Body of pancreas (tissue), 4 donors: ENCODE results near the gene ZNF605.
"Not testable (repeated sequence)": the region's sequence is repeated elsewhere in the genome, so short reads cannot be mapped to it uniquely, and the experiment has no call there.

ENCODE experiments used
- POLR2A ChIP-seq, 3 donors: fragments of 450-650 bp; IDR thresholded peaks; one replicate each; pipeline ENCODE4 v1.6.1; 2016; ENCODE audit warnings: antibody characterized with exemption in 3 of 3, mild to moderate bottlenecking in 2 of 3
- TF ChIP-seq, protein P1 (sequence below), 7 experiments: fragments of 450-650 bp in 4 of 7; fragments of 200-600 bp in 3 of 7; sonication (generic) in 3 of 7; IDR thresholded peaks; one replicate each; pipeline ENCODE4 v1.5.1; 2016 to 2019; ENCODE audit warnings: antibody characterized with exemption in 7 of 7

- TF ChIP-seq, protein P1, sequence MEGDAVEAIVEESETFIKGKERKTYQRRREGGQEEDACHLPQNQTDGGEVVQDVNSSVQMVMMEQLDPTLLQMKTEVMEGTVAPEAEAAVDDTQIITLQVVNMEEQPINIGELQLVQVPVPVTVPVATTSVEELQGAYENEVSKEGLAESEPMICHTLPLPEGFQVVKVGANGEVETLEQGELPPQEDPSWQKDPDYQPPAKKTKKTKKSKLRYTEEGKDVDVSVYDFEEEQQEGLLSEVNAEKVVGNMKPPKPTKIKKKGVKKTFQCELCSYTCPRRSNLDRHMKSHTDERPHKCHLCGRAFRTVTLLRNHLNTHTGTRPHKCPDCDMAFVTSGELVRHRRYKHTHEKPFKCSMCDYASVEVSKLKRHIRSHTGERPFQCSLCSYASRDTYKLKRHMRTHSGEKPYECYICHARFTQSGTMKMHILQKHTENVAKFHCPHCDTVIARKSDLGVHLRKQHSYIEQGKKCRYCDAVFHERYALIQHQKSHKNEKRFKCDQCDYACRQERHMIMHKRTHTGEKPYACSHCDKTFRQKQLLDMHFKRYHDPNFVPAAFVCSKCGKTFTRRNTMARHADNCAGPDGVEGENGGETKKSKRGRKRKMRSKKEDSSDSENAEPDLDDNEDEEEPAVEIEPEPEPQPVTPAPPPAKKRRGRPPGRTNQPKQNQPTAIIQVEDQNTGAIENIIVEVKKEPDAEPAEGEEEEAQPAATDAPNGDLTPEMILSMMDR (IDR thresholded peaks at IDR 0.05), result not testable (repeated sequence)
- not testable (repeated sequence) for TF ChIP-seq POLR2A (IDR thresholded peaks at IDR 0.05)
These were observed 81.5 kb downstream of the ZNF605 start for GRCh38 chr12:132874620-132875019.
